Caco-2 (cell line): ENCODE data around the gene PAPSS1. TPM values are rescaled to one million over a fixed set of nuclear protein-coding genes. Genes with fewer than 3 reads are reported as not detected.

Experiments used
- BruUV-seq: library from RNA; stranded (reverse); fragments of 400-500 nt; replicated peaks from 2 replicates; lab custom pipeline; 2021; lab: Mats Ljungman, UMichigan
- CTCF ChIA-PET: fragments of 300-600 bp; sonication (Branson Sonifier 250); formaldehyde crosslinking; loops from one replicate; lab custom pipeline; 2022; ENCODE audit warnings: antibody characterized with exemption; lab: Charles Lee
- POLR2A ChIA-PET: fragments of 300-600 bp; sonication (Branson Sonifier 250); formaldehyde crosslinking; loops from one replicate; lab custom pipeline; 2022; ENCODE audit warnings: antibody characterized with exemption; lab: Charles Lee
- DNase-seq, 2 experiments: peaks; one replicate each; pipeline versions ENCODE4 v3.0.0 to v3.0.0-alpha.2; 2020 to 2022
- H3K27me3 ChIP-seq: replicated peaks from 2 replicates; pipeline ENCODE4 v1.6.0; 2011; ENCODE audit warnings: low read length; ENCODE audit not compliant: control insufficient read depth, insufficient read depth
- H3K36me3 ChIP-seq: 2 replicates; pipeline ENCODE4 v1.5.1; 2011; ENCODE audit warnings: low read length; ENCODE audit not compliant: control insufficient read depth, insufficient read depth
- H3K4me1 ChIP-seq: fragments of 250-450 bp; sonication (Bioruptor Pico); 2 replicates; pipeline ENCODE4 v1.5.1; 2020; ENCODE audit warnings: mild to moderate bottlenecking
- H3K4me3 ChIP-seq: 2 replicates; pipeline ENCODE4 v1.5.1; 2011; ENCODE audit warnings: low read depth, mild to moderate bottlenecking, control low read depth, low read length
- H3K9me3 ChIP-seq: fragments of 250-450 bp; sonication (Bioruptor Pico); 2 replicates; pipeline ENCODE4 v1.5.1; 2020; ENCODE audit warnings: mild to moderate bottlenecking, moderate library complexity
- H3K27ac Mint-ChIP-seq: one replicate; pipeline ENCODE4 v1.8.0; 2022; ENCODE audit warnings: mixed read lengths; ENCODE audit not compliant: unreplicated experiment
- H3K27me3 Mint-ChIP-seq: one replicate; pipeline ENCODE4 v1.8.0; 2022; ENCODE audit warnings: mixed read lengths; ENCODE audit not compliant: insufficient read depth, unreplicated experiment
- H3K36me3 Mint-ChIP-seq: one replicate; pipeline ENCODE4 v1.8.0; 2022; ENCODE audit warnings: mild to moderate bottlenecking, mixed read lengths; ENCODE audit not compliant: insufficient read depth, unreplicated experiment
- H3K4me1 Mint-ChIP-seq: one replicate; pipeline ENCODE4 v1.8.0; 2022; ENCODE audit warnings: low read depth, mixed read lengths; ENCODE audit not compliant: unreplicated experiment
- H3K4me3 Mint-ChIP-seq: one replicate; pipeline ENCODE4 v1.8.0; 2022; ENCODE audit warnings: mild to moderate bottlenecking, moderate library complexity, mixed read lengths; ENCODE audit not compliant: unreplicated experiment
- H3K9me3 Mint-ChIP-seq: one replicate; pipeline ENCODE4 v1.8.0; 2022; ENCODE audit warnings: mixed read lengths; ENCODE audit not compliant: unreplicated experiment
- CTCF ChIP-seq, 2 experiments: fragments of 200-600 bp in 1 of 2; IDR thresholded peaks; 1 replicate in 1 of 2; 2 replicates in 1 of 2; pipeline versions ENCODE4 v1.5.1 to v1.8.0; 2011 to 2022; ENCODE audit warnings: antibody characterized with exemption in 1 of 2, control low read depth in 1 of 2, inconsistent platforms in 1 of 2, low read depth in 1 of 2, low read length in 1 of 2, mild to moderate bottlenecking in 1 of 2, moderate library complexity in 1 of 2; ENCODE audit not compliant: insufficient read depth in 1 of 2, severe bottlenecking in 1 of 2, unreplicated experiment in 1 of 2
- intact Hi-C: fragments of 100-400 bp; cut with micrococcal nuclease; formaldehyde crosslinking; loops from one replicate; pipeline ENCODE4 v1.10.0; 2022; ENCODE audit not compliant: unreplicated experiment
- total RNA-seq: library from RNA; stranded (reverse); gene quantifications from 2 replicates; pipeline ENCODE4 v1.2.3, GENCODE V29; 2022

PAPSS1 gene
- total RNA-seq, 1 experiment from 2014 or later: 66.1 TPM

GRCh38 chr4:107689912-107690587 lies 30.0 kb downstream of the PAPSS1 start:
- H3K27ac Mint-ChIP-seq: no peak overlapping the region
- no peak overlapping the region for H3K4me3 ChIP-seq
- no peaks in the 10 kb centered on the region for H3K9me3 ChIP-seq
- no peaks in the 10 kb centered on the region for H3K4me1 ChIP-seq
- no peak overlapping the region for H3K4me3 Mint-ChIP-seq
- intact Hi-C loops: no loop called here
- DNase-seq: no peak
- BruUV-seq: no TSS peak
- no peaks in the 10 kb centered on the region for H3K27me3 Mint-ChIP-seq
- H3K36me3 Mint-ChIP-seq: no peaks in the 10 kb centered on the region
- no peak for TF ChIP-seq CTCF (IDR thresholded peaks at IDR 0.05; ENCODE audit: insufficient read depth in 1 of 2, low read depth in 1 of 2, low read length in 1 of 2, severe bottlenecking in 1 of 2, unreplicated experiment in 1 of 2)
- H3K27me3 ChIP-seq: no peaks in the 10 kb centered on the region
- CTCF ChIA-PET: no interaction called here
- no peaks in the 10 kb centered on the region; the same call in 1 of the 2 replicates for H3K36me3 ChIP-seq
- H3K9me3 Mint-ChIP-seq: no peaks in the 10 kb centered on the region
- H3K4me1 Mint-ChIP-seq: no peaks in the 10 kb centered on the region
- POLR2A ChIA-PET: no interaction called here

GRCh38 chr4:107688421-107688820 lies 31.6 kb downstream of the PAPSS1 start:
- no peak overlapping the region for H3K4me3 ChIP-seq
- Mint-ChIP-seq H3K36me3 (no peaks in the 10 kb centered on the region), H3K4me1 (peaks cover 4% of the 10 kb centered on the region), H3K9me3 (no peaks in the 10 kb centered on the region), H3K4me3 (no peak overlapping the region), H3K27ac (no peak overlapping the region), H3K27me3 (no peaks in the 10 kb centered on the region)
- no peaks in the 10 kb centered on the region for H3K27me3 ChIP-seq
- TF ChIP-seq CTCF (IDR thresholded peaks at IDR 0.05; ENCODE audit: insufficient read depth in 1 of 2, low read depth in 1 of 2, low read length in 1 of 2, severe bottlenecking in 1 of 2, unreplicated experiment in 1 of 2): no peak
- H3K4me1 ChIP-seq: peaks cover 10% of the 10 kb centered on the region; the same call in 1 of the 2 replicates
- POLR2A ChIA-PET: no interaction called here
- H3K36me3 ChIP-seq: no peaks in the 10 kb centered on the region
- intact Hi-C loops: no loop called here
- no TSS peak for BruUV-seq
- CTCF ChIA-PET: no interaction called here
- DNase-seq: no peak
- H3K9me3 ChIP-seq: no peaks in the 10 kb centered on the region

GRCh38 chr4:107685740-107686139 lies 34.3 kb downstream of the PAPSS1 start:
- H3K4me1 Mint-ChIP-seq: peaks cover 4% of the 10 kb centered on the region
- no peaks in the 10 kb centered on the region for H3K27me3 ChIP-seq
- H3K36me3 Mint-ChIP-seq: peaks cover 4% of the 10 kb centered on the region
- H3K9me3 Mint-ChIP-seq: no peaks in the 10 kb centered on the region
- ChIA-PET CTCF (no interaction called here), POLR2A (no interaction called here)
- DNase-seq: no peak
- no peak overlapping the region for H3K4me3 Mint-ChIP-seq
- intact Hi-C loops: no loop called here
- BruUV-seq: no TSS peak
- peaks cover 10% of the 10 kb centered on the region; the same call in 1 of the 2 replicates for H3K4me1 ChIP-seq
- TF ChIP-seq CTCF (IDR thresholded peaks at IDR 0.05; ENCODE audit: insufficient read depth in 1 of 2, low read depth in 1 of 2, low read length in 1 of 2, severe bottlenecking in 1 of 2, unreplicated experiment in 1 of 2): no peak
- H3K4me3 ChIP-seq: no peak overlapping the region
- H3K27ac Mint-ChIP-seq: no peak overlapping the region
- H3K36me3 ChIP-seq: no peaks in the 10 kb centered on the region
- H3K9me3 ChIP-seq: no peaks in the 10 kb centered on the region
- no peaks in the 10 kb centered on the region for H3K27me3 Mint-ChIP-seq
